ENCODE results near the gene MIPOL1. TPM values are rescaled to one million over a fixed set of nuclear protein-coding genes. Genes with fewer than 3 reads are reported as not detected.

Gene MIPOL1
- total RNA-seq, 1 experiment from 2014 or later: 15.4 TPM

DNA sequence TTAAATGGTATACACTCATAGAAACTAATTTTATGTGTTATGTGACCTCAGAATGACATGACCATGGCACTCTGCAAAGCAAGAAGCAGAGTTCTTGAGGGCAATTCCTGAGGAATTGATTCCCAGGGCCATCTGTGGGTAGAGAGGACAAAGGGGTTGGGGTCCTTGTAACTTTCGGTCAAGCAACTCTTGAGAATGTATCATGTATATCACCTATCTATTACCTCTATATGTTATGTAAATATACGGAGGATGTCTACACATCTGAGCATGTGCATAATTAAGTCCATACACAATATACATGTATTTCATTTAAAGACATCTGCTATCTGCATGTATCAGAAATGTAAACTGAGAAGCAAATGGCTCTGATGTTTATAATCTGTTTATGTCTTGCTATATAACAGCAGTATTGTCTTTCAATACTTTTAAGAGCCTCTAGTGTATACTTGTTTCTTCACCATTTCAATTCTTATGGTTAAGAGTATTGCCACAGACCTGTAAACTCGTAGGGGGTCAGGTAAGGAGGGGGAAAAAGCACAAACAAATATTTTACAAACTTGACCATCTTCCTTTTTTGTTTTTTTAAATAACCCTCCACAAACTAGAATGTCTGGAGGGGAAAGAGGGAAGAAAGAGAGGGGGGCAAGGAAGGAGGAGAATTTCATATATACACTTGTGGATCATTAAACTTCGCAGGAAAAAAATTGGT lies 392.8 kb downstream of the MIPOL1 start:
- H3K4me2 ChIP-seq (ENCODE audit: low read length): no peak overlapping the region
- DNase-seq (ENCODE audit: low read depth, low spot score) (no peak), ATAC-seq (no peak)
- no TSS peak for BruUV-seq (replicated peaks)
- H3K27ac ChIP-seq (ENCODE audit: low read depth, low read length): no peak overlapping the region
- no peak overlapping the region for H3K4me3 ChIP-seq (replicated peaks in 1 of 2; ENCODE audit: low read depth in 1 of 2, low read length in 2 of 2)
- TF ChIP-seq EZH2 (IDR thresholded peaks at IDR 0.05) (no peak), ELF1 (IDR thresholded peaks at IDR 0.05; ENCODE audit: borderline replicate concordance, low read depth) (no peak), YY1 (IDR thresholded peaks at IDR 0.05; ENCODE audit: extremely low read depth, insufficient replicate concordance, low read depth, low read length) (no peak), SIN3A (IDR thresholded peaks at IDR 0.05; ENCODE audit: low read depth) (no peak), ZNF274 (IDR thresholded peaks at IDR 0.05; ENCODE audit: low read depth, low read length) (no peak), CEBPB (IDR thresholded peaks at IDR 0.05; ENCODE audit: low read depth) (no peak)
- TF ChIP-seq, protein P1, sequence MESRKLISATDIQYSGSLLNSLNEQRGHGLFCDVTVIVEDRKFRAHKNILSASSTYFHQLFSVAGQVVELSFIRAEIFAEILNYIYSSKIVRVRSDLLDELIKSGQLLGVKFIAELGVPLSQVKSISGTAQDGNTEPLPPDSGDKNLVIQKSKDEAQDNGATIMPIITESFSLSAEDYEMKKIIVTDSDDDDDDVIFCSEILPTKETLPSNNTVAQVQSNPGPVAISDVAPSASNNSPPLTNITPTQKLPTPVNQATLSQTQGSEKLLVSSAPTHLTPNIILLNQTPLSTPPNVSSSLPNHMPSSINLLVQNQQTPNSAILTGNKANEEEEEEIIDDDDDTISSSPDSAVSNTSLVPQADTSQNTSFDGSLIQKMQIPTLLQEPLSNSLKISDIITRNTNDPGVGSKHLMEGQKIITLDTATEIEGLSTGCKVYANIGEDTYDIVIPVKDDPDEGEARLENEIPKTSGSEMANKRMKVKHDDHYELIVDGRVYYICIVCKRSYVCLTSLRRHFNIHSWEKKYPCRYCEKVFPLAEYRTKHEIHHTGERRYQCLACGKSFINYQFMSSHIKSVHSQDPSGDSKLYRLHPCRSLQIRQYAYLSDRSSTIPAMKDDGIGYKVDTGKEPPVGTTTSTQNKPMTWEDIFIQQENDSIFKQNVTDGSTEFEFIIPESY (IDR thresholded peaks at IDR 0.05; ENCODE audit: extremely low read depth, insufficient replicate concordance, low read length): no peak
- CTCF ChIA-PET: no interaction called here
- H3K4me1 ChIP-seq (ENCODE audit: control insufficient read depth in 1 of 2, insufficient read depth in 2 of 2, low read length in 2 of 2): peaks cover 0 to 9% of the 10 kb centered on the region in 2 experiments
- no peaks in the 10 kb centered on the region for H4K20me1 ChIP-seq (ENCODE audit: insufficient read depth)
- POLR2A ChIA-PET: no interaction called here
- H3K9me2 ChIP-seq (ENCODE audit: insufficient read depth): no peaks in the 10 kb centered on the region
- no peak overlapping the region for H3K9ac ChIP-seq (ENCODE audit: low read length)
- H3K36me3 ChIP-seq (ENCODE audit: control insufficient read depth in 1 of 2, insufficient read depth in 2 of 2, low read length in 2 of 2): no peaks in the 10 kb centered on the region
- no peak overlapping the region for H2AFZ ChIP-seq (ENCODE audit: low read depth, low read length, poor library complexity, severe bottlenecking)
- H3K79me2 ChIP-seq (ENCODE audit: insufficient read depth, low read length): no peaks in the 10 kb centered on the region
- RAD21 ChIA-PET (ENCODE audit: low non-redundant PET in 1 of 2, low total read pairs in 2 of 2, uncharacterized antibody in 2 of 2, unreplicated experiment in 2 of 2): no interaction called here
- no peaks in the 10 kb centered on the region for H3K27me3 ChIP-seq (ENCODE audit: insufficient read depth, low read length)
- H3K9me3 ChIP-seq (ENCODE audit: control insufficient read depth in 1 of 2, insufficient read depth in 1 of 2, low read depth in 1 of 2, low read length in 2 of 2): no peaks in the 10 kb centered on the region
- intact Hi-C loops (cut with micrococcal nuclease): no loop called here

Measured in HCT116 (cell line).